ENCODE results near the gene CBLN4. TPM values are rescaled to one million over a fixed set of nuclear protein-coding genes. Genes with fewer than 3 reads are reported as not detected.

The CBLN4 gene
- total RNA-seq, 1 donor from 2014 or later, result not detected

DNA sequence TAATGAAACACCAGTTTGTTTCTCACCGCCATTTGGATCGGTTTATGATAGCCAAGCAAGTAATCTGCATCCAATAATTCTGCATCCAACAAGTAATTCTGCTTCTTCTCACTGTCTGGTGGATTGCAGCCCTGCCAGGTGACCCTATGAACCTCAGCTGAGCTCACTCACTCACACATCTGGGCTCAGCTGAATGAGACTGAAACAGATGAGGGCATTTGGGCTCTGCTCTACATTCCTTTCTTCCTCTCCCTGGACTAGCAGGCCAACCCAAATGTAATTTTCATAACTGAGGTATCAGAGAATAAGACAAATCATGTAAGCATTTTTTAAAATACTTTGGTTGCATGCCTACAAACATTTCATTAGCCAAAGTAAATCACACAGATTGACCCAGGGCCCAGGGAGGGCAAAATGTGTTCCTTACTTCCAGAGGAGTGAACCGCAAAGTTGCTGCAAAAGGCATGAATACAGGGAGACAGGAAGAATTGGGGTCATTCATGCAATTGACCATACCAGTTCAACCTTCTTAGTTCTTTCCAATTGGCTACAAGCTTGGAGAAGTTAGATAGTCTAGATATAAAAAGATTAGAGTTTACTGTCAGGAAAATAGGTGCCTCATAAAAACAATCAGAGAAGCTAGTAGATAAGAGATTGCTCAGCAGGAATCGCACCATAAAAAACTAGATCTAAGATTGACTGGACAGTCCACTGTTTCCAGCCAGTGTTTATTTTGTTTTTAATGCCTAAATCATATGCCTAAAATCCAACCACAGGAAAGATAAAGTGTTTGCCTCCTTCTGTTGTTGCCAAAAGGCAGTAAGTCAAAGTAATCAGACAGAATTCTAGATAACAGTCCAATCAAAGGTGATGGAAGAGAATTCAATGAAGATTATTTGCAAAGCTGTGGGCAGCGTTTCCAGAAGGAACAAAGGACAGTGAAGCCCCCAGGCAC lies 43.7 kb downstream of the CBLN4 start:
- DNase-seq (ENCODE audit: missing footprints) (no peak), ATAC-seq (no peak)
- intact Hi-C loops (cut with DNase I), result no loop called here

DNA sequence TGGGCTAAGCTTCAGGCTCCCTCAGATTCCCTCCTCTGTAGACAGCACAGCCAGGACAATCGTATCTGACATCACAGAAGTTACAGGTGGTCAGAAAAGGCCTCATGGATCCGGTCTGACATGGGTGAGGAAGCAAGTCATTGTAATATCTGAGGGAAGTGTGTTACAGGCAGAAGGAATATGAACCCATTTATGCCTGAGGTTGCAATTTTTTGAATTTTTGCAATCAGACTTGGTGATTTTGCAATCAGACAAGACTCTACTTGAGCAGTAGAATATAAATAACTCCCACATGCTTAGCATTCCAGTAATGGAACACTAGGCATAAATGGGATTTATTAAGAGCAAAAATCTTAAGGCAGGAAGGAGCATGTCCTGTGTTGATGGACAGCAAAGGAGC lies 52.1 kb downstream of the CBLN4 start:
- intact Hi-C loops (cut with DNase I), result no loop called here
- ATAC-seq (no peak), DNase-seq (ENCODE audit: missing footprints) (no peak)

DNA sequence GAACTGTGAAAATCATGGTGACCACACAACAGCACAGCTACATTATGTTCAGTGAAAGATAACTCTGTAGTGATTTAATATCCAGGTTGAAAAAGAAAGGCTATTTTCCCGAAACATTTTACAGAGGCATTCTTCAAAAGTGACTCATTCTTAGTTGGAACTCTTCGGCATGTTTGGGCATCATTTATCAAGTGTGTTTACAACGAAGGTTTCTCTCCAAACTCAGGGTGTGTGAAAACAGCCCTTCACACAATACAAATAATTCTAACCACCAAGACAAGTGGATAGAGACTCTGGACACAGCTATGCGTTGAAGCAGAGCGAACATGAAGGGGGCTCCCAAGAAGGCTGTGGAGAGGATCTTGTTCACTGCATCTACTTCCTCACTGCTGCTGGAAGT lies 57.6 kb downstream of the CBLN4 start:
- ATAC-seq, result no peak
- DNase-seq (ENCODE audit: missing footprints), result no peak
- intact Hi-C loops (cut with DNase I), result no loop called here

Other genes starting within 250 kb of the CBLN4 start
- not detected for gene MC3R, start 243.2 kb upstream of the CBLN4 start, total RNA-seq